Measurements from ENCODE around the gene SLC51B.
"Not testable (repeated sequence)": the region's sequence is repeated elsewhere in the genome, so short reads cannot be mapped to it uniquely, and the experiment has no call there.

The SLC51B gene

DNA sequence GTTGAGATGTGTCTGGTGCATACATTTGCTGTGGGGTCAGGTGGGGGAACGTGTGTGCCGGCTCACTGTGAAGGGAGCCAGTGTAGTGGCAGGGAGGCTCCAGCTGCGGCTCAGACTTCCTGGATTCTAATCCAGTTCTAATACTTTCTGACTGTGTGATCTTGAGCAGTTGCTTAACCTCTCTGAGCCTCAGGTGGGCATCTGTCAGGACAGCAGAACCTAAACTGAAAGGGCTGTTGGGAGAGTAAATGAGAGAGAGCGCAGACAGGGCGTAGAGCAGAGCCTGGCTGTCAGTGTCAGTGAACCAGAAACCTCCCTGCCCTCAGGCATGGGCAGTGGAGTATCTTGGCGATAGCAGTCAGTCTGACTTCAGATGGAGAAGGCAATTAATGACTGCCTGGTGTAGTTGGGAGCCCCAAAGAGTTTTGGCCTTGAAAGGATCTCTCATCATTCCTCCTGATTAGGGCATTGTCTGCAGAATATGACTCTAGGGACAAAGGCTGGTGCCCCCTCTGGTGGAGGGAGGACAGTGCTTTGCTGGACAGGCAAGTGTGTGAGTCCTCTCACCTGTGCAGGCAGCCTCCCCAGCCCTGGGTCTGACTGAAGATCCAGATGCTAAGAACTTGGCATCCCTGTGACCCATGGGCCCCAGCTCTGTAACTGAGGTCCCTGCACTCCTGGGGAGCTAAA lies 40.9 kb downstream of the SLC51B start:
- DNase-seq, result peak; percentile 75

DNA sequence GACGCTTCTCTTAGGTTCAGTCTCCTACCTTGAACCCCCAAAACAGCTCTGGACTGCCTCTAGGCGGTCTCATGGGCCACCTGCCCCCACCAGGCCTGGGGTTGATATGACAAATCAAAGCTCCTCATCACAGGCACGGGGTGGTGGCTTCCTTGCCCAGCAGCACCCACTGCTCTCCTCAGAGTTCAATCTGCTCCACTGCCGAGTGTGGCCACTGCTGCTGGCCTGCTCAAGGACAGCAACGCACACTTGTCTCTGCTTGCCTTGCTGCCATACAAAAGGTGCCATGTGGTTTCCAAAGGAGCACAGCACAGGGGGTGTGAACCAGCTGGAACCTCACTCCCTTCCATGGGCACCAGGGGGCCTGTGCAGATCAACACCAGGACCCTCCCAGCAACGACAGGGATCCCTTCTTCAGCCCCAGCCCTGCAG lies 41.5 kb downstream of the SLC51B start:
- DNase-seq, result peak; percentile 26

DNA sequence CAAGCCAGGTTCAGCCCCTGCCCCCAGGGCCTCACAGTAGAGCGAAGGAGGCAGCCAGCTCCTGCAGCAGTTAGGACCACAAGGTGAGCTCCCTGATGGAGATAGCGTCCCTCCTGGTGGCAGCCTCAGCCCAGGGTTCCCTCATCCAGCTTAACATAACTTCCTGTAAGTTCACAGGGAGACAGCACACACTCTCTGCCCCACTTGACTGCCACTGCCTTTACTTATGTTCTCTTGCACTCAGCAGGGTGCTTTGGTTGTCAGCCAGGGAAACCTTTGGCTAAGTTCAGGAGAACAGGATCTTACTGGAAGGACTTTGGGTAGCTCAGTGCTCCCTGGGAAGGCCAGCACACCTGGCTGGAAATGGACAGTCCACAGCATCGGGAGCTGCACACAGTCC lies 42.2 kb downstream of the SLC51B start:
- DNase-seq, result no peak

DNA sequence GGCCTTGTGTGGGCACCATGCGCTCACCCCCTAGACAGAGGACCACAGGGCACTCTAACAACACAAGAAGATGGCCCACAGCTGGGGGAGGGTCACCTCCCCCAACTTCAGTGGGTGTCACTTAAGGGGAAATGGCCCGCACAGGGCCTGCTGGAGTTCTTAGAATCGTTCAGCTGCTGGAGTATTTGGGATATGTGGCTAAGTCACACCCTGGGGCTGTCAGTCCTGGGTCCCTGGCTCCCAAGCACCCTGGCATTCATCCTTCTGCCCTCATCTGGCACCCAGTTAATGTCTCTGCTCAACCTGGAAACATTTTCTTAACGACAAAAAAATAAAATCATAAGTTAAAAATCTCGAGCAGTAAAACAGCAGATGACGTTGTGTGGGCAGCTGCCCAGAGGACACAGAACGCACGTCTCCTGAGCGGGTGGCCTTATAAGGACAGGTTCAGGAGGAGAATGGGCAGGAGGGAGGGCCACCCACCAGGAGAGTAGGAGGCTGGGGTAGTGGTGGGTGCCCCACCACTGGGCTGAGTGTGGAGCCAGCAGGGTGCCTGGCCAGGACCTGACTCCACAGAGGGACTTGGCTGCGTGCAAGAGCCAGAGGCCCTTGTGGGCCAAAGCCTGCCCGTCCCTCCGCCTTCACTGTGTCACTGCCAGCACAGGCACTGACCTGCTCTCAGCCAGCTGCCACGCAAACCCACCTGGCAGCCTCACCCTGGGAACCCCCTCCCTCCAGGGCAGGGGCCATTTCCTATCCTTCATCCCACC lies 42.9 kb downstream of the SLC51B start:
- DNase-seq, result peak; percentile 24

DNA sequence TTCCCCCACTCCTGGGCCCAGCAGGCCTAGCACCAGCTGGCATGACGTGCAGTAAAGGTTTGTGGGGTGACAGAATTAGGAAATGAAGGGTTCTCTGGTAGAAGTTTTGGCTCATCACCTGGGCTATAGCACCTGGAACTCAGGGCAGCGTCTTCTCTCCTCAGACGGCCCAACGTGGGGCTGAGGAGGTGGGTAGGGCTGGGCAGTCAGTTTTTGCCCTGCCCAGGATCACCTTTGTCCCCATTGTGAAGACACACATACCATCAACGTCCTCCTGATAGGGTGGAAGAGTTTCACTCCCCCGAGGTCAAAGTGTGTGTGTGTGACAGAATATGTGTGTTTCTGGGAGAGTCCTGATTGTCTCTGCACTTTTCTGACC lies 43.4 kb downstream of the SLC51B start:
- DNase-seq, result no peak

DNA sequence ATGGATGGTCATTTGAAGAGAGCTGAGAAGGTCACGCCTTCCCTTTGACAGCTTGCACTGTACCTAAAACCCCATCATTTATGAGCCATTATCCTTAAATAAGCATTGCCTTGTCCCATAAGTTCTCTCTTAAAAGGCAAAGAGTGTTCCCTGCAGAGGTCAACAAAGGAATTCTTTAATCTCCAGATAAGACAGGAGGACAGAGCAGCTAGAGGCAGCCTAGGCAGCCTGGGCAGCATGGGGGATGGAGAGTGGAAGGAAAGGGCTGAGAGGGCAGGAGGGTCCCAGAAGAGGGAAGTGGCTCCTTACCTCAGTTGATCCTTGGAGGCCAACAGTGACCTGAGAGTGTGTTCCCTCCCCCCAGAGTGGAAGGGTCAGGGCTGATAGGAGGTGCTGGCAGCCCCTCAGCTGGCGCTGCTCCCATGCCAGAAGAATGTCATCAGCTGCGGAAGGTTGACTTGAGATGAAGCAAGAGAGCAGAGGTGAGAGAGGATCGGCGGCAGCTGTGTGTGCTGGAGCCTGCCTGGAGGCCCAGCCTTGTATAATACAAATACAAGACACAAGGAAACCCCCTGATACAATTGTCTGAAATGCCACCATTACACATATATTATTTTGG lies 44.1 kb downstream of the SLC51B start:
- no peak for DNase-seq

DNA sequence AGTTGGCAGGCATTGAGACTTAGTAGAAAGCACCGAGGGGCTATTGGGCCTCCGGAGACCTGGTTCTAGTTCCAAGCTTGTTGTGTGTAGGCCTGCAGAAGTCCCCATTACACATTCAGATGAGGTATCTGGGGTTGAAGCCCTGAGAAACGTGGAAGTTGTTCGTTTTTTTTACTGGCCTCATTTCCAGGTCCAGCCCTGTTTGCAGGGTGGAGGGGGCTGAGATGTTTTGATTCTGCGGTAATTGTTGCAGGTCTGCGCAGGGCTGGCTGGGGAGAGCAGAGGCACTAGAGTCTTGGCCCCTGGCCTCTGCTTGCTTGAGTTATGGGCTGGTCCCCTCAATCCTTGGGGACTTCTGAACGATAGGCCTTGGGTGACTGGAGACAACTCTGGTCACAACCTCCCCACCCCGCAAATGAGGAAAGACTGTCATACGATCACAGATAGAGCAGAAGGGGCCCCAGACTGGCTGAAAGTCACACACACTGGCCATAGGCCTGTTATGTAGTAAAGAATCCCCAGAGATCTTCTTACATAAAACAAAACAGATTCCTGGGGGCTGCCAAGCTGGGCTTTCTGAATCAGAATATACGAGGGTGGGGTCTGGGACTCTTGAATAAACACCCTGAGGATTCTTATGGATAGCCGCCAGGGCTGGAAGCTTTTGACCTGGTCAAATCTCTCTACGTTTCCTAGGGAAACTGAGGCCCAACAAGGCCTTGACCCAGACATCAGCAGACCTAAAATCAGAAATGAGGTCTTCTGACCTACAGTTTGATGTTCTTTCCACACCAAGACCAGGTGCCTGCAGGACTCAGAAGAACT lies 47.0 kb downstream of the SLC51B start:
- DNase-seq, result no peak

DNA sequence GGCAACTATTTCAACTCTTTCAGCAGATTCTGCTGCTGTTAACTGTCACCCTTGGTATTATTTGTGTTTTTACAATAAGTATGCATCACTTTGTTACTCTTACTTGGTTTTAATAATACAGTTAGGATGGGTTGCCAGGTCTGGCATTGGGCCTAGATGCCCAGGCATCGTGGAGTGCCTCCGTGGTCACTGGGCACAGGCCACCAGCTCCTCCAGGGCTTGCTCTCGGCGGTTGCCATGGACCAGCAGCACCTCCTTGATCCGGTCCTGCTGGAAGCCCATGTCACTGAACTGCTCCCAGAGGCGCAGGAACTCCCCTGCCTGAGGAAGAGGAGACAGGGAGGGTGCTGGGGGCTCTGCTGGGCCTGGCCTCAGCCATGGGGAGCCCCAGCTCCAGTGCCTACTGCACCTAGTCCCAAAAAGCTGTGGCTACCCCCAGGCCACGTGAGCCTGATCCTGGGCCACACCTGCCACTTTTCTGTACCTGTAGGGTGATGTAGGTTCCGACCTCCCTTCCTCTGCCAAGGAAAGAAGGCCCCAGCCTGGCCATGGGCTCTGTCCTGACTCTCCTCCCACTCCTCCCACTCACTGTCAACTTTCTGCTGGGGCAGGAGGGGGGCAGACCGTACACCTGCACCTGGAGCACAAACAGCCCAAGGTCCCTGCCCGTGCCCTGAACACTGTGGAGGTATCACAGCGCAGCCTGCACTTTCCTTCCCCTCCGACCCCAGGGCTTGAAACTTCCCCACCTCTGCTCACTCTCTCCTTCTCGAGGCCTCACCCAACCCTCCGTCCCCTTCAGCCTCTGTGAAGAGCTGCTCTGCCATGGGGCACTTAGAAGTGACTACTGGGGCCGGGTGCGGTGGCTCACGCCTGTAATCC lies 48.0 kb downstream of the SLC51B start:
- no peak for DNase-seq

DNA sequence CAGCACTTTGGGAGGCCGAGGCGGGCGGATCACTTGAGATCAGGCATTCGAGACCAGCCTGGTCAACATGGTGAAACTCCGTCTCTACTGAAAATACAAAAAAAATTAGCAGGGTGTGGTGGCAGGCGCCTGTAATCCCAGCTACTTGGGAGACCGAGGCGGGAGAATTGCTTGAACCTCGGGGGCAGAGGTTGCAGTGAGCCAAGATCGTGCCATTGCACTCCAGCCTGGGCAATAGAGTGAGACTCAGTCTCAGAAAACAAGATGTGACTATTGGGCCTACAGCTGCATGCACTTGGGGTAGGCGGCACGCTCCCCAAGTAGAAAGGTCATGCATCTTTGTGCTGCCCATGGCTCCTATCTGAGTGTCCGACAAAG lies 48.6 kb downstream of the SLC51B start:
- not testable (repeated sequence) for DNase-seq

DNA sequence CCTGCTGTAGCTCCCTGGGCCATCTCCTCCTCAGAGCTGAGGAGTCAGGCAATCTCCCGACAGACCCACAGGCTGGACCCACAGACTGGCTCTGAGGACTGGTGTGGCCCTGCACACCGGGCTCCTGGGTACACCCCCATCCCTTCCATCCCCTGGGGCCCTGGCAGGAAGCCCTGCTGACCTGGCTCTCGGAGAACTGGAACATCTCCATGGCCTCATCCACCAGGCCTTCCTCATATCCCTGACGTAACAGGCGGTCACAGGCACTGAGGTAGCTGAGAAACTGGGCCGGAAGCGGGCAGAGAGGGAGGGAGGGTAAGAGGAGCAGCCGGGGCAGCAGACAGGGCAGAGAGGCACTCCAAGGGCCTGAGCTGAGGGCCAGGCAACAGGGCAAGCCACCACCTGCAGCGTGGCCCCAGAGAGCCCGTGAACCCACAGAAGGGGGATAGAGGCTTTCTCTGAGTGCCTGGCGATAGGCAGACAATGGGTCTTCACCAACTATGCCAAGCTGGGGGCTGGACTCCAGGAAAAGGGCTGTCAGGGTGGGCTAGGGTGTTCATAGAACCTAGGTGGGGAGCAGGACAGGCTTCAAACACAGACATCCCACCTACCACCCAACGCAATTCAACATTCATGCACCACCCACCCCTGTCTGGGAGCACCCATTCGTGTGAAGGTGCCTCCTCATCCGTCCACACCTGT lies 49.3 kb downstream of the SLC51B start:
- DNase-seq, result no peak

DNA sequence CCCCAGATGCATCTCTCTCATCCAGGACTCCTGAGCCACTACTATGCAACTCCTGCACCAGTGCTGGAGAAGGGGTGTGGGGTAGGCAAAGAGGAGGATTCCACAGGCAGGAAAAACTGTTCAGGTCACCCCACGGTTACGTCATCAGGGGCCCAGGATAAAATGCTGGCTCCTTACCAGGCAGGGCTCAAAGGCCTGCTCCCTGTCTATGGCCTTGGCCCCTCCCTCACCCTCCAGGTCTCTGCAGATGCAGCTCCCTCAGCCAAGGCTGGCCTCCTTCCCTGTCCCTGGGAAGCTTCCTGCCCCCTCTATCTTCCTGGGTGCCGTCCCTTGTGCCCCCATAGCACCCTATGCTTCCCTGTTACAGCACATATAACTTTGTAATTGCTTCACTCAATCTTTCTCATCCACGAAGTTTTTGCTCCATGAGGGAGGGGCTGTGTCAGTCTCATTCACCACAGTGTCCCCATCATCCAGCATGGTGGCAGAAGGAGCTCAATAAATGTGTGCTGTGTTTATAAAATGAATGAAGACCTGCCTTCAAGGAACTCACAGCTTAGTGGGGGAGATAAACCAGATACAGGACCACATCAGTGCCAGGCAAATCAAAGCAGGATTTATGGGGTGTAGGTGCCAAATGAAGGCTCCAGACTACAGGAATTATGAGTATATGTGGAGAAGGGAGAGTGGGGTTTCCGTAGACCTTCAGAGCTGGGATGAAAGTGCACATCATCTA lies 50.0 kb downstream of the SLC51B start:
- DNase-seq, result no peak

DNA sequence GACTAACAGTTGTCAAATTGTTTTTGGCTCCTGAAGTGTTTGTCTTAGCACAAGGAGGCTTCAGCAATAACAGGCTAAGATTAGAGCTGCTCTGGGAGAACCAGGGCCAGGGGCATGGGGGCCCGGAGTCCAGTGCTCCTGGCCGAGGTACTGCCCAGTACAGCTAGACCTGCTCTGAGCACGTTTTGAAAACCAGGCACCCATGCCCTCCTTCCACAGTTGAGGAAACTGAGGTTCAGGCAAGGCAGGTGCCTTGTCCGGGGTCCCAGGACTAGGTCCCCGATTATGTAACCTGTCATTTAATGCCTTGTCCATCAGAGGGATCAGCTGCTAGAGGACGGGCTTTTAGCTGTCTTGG lies 50.5 kb downstream of the SLC51B start:
- no peak for DNase-seq

DNA sequence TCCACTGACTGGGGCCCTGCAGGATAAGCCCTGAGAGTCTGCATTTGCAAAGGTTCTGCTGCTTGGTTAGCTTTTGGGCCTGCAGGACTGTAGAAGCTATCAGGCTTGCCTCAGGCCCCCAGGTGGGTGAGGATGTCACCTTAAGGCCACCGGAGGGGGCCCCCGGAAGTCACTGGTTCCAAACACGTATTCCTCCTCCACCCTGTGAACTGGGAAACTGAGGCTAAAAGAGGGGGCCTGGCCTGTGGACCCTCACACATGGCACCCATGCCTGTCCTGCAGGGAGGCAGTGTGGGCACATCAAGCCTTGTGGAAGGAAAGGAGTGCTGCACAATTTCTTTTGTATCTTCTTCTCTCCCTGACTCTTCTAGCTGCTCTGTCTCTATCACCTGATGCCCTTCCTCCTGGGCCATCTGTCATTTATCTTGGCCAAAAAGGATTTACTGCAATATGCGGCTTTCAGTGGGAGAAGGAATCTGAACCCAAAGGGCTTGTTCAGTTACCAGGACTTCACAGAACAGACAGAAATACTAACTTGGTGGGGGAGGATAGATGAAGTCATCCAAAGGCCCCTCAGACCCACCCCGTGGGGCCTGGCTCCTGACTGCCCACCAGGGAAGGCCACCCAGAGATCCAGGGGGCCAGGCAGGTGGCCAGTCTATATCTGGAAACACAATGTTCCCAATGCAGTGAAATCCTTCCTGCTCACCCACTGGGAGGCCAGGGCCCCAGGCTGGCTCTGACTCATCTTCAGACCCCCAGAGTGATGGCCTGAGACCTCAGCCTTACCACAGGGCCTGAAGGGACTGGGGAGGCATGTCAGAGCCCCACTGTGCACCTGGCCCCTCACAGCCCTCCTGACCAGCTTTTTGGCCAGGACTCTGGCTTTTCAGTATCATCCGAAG lies 51.5 kb downstream of the SLC51B start:
- DNase-seq, result no peak

DNA sequence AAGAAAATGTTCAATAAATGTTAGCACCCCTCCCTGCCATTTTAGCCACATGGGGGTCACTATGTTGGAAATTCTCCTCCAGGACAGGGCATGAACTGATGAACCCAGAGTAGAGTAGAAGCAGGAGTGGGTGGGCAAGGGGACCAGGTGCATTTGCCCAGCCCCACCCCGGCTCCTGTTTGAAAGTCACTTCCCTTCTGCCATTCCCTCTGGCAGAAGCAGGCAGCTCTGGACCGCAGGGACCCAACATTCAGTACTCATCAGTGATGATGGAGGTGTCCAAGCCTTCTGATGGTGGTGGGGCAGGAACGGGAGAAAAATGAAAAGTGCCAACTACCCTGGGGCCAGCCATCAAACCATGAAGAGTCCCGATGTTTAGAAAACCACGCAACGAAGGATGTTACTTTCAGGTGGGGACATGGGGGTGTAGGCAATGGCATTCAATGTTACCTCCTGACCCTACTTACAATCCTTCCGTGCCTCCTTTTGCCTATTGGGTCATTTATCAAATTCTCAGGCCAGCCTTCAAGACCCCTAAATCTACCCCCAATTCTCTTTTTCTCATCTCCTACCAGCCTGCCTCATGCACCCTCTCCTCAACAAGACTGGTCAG lies 52.6 kb downstream of the SLC51B start:
- no peak for DNase-seq

DNA sequence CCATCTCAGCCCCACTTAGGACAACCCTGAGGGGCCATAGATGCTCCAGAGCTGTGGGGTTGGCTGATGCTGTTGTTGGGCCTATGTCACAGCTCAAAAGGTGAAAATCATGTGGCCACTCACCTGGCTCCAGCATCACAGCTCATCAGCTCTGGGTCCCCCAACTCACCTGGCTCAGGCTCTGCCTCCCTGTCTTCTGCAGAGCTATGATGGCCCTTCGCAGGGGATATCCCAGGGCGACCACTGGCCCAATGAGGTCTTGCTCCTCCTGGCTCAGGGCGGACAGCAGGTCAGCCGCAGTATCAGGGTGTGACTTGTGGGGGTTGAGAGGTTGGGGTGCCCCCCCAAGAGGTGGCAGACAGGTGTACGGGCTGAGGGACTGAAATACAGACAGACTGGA lies 54.1 kb downstream of the SLC51B start:
- no peak for DNase-seq

DNA sequence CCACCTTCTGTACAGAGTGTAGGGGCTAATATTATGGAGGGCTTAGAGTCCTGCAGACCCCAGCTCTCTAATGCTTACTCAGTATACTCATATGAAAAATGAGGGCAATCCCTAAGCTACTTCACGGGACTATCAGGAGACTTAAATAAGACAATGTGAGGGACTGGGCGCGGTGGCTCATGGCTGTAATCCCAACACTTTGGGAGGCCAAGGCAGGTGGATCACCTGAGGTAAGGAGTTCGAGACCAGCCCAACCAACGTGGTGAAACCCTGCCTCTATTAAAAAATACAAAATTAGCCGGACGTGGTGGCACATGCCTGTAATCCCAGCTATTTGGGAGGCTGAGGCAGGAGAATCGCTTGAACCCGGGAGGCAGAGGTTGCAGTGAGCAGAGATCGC lies 54.6 kb downstream of the SLC51B start:
- DNase-seq, result not testable (repeated sequence)

DNA sequence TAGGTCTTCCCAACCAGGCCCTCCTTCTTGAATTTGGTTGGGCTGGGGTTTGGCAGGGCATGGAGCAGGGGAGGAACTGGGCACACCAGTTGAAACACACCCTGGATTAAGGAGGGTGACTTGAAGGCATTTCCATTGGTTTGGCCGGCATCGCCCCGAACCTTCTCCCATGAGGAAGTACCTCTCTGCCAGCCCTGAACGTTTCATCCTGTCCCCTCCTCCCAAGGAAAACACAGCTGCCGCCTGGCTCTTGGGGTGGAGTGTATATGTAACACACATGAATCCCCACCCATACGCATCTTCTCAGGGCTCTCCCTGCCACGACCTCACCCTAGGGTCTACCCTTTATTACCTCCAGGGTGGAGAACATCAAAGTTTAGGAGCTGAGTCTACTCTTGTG lies 55.3 kb downstream of the SLC51B start:
- no peak for DNase-seq

DNA sequence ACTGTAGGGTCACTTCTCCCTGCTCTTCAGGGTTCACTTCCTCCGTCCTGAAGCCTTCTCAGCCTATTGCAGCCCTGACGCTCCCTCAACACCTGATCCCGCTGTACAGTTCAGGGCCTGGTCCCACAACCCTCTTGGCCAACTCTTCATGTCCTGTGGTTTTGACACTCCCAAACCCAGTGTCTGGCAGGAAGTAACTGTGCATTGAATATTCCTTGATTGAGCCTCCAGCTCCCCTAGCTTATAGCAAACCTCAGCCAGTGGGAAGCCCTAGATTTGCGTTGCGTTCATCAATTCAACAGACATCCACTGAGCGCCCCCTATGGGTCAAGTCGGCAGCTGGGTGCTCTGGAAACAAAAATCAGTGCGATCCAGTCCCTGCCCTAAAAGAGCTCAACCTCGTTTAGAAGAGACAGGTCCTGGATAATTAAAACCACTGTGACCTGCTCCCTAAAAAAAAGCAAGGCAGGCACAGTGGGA lies 56.3 kb downstream of the SLC51B start:
- DNase-seq, result peak; percentile 65

Measured in RPMI8226 (cell line).